DMS153 (cell line): ENCODE results near the gene PUSL1.

Experiments
- DNase-seq: peaks from one replicate; lab custom pipeline; 2025; lab: John Stamatoyannopoulos, UW

The PUSL1 gene

DNA sequence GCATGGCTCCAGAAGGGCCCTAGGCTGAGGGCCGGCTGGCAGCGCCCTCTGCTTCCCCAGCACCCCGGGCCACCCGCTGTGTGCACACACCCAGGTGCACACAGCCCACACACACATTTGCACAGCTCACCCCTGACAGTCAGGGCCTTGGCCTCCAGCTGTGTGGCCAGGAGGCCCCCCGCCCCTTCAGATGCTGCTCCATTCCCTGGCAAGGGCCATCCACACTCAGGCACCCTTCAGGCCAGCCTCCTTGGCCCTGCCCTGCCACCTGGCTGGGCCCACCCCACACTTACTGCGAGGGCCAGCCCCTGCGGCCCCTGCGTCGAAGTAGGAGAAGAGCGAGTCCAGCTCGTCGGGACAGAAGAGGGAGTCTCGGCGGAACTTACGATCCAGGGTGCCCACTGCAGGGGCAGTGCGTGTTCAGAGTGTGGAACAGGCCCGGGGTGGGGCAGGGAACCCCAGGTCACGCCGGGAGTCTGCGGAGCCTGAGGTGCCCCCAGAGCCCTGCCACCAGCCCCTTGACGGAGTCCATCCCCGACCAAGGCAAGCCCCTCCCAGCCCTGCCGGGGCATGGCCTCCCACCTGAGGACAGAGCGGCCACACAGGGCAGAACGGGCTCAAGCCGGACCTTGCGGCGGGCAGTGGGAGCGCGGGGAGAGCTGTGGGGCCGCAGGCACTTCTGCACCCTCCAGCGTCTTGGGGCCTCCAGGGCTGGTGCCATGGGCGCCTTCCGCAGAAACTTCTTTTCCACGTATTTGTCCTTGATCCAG, 13.1 kb upstream of the PUSL1 start:
- DNase-seq = no peak

DNA sequence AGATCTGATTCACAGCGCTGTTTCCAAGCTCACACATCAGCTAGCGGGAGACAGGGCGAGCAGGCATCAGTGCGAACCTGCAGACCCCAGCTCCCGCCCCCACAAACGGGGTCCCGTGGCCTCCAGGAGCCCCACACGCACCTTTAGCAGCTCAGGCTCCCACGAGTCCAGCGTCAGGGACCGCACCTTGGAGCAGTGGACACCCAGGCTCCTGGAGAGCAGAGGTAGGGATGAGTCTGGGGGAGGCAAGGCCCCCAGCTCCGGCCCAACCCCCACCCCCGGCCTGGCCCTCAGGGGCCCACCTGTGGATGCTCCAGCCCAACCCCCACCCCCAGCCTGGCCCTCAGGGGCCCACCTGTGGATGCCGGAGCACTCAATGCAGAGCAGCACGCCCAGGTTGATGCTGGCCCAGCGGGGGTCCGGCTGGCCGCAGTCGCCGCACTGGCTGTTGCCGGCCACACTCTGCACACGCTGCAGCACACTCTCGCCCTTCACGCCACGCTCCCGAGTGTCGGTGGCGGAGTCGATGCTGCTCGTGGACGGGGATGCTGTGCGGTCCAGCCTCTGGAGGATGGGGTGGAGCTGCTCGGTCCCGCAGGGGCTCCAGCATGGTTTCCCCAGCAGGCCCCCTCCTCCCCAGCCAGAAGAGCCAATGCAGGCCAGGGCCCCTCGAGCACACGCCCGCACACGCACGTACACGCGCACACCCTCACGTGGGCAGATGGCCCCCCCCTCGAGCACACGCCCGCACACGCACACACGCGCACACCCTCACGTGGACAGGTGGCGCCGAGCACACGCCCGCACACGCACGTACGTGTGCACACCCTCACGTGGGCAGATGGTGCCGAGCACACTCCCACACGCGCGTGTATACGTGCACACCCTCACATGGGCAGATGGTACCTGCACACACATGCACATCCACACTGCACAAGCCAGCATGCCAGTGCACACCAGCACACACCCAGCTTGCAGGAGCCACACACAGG, 12.0 kb upstream of the PUSL1 start:
- DNase-seq = no peak

DNA sequence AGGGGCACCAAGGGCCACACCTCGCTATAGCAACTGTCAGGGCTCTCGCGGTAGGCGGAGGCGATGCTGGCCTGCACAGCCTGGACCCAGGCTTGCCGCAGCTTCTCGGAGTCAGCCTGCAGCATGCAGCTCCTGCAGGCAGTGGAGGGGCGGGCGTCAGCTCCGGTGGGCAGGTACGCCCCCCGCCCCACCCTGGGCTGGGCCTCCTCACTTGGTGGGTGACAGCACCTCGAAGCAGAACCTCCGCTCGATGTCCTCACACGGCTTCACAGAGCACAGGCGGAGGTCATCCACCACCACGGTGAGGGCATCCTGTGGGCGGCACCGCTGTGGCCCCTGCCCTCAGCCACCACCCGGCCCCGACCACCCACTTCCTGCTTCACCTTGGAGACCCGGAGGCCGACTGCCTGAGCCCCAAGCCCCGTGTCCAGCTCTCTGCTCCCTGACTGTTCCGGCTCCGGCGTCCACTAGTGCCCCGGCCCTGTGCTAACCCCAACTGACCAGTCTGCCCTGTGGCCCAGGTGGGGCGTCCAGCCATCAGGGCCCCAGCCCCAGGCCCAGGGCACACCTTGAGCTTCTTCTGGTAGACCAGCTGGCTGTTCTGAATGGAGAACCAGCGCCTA, 10.5 kb upstream of the PUSL1 start:
- no peak for DNase-seq

DNA sequence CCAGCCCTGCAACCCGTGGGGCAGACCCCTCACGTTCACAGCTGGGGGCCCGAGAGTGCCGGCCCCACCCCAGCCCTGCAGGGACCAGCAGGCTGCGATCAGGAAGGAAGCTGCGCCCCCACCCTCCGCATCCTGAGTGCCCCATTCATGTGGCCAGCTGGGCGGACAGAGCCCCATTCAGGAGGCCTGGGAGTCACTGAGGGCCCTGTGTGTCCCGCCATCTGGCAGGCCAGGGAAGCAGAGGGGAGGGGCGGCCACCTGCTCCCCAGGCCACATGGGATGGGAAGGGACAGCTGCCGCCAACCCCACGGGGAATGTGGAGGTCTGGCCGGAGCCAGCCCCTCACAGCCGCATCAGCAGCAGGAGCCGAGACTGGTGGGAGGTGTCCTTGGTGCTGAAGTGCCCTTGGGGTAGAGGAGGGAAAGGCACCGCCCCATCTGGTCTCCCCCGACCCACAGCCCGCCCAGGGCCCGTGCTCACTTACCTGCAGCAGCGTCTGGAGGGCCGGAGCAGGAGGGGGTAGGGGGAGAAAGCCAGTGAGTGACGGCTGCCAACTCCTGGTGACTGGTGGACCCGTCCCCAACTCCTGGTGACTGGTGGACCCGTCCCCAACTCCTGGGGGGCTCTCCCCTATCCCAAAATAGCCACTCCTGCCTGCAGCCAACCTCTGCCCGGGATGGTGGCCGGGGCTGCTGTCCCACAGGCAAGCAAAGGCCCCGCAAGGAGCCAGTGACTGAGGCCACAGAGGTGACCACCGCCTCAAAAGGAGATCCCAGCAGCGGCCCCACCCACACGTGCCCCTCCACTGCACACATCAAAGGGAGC, 9.3 kb upstream of the PUSL1 start:
- no peak for DNase-seq

DNA sequence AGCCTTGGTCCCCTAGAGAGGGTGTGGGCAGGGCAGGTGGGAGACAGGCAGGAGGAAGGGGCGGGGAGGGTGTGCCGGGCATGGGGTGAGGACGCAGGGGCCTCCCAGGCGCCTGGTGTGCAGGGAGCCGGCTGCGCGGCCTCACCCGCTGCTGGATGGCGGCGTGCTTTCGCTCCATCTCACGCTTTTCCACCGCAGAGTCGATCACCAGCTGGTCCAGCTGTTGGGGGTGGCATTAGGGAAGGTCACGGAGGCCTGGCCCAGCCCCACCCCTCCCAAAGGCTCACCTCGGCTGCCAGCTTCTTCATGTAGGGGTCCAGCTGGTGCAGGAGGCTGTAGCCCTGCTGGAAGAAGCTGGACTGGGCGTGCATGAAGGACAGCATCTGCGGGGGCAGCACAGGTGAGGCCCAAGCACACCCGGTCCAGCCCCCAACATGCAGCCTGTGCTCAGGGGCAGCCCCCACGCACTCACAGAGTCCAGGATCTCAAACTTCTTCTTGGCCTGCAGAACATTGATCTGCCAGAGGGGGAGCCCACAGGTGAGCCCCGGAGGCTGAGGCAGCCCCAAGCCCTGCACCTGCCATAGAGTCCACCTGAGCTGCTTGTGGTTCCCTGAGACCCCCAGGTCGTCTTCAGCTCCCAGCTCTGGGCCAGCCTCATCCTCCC, 8.6 kb upstream of the PUSL1 start:
- no peak for DNase-seq

DNA sequence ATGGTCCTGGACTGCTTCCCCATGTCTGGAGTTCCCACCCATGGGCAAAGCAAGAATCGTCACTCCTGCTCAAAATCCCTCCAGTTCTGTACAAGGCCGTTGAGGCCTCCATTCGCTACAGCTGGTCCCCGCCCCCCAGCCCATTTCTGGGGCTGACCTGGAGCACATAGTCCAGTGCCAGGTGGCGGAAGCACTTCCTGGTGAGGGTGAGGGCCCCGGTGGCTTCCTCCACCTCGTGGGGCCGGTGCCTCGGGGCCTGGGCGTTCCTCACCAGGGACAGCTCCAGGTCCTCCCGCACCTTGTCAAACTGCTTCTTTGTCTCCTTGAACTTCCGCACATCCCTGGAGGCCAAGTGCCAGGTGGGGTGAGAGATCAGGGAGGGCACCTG, 8.1 kb upstream of the PUSL1 start:
- no peak for DNase-seq

DNA sequence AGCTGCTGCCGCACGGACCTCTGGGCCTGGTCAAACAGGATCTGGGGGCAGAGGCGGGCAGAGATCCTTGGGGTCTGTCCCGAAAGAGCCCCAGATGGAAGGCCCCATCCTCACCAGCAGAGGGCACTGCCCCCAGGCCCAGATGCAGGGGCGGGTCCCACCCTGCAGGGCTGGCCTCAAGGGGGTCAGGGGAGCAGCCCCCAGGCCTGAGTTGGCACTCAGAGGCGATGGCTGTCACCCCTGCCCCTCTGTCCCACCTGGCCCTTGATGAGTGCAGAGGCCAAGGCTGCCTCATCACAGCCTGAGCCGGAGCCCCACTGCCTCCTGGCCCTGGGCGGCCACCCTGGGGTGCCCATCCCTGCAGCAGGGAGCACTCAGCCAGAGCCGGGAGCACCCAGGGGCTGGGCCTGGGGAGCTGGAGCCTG, 6.4 kb upstream of the PUSL1 start:
- DNase-seq = no peak

DNA sequence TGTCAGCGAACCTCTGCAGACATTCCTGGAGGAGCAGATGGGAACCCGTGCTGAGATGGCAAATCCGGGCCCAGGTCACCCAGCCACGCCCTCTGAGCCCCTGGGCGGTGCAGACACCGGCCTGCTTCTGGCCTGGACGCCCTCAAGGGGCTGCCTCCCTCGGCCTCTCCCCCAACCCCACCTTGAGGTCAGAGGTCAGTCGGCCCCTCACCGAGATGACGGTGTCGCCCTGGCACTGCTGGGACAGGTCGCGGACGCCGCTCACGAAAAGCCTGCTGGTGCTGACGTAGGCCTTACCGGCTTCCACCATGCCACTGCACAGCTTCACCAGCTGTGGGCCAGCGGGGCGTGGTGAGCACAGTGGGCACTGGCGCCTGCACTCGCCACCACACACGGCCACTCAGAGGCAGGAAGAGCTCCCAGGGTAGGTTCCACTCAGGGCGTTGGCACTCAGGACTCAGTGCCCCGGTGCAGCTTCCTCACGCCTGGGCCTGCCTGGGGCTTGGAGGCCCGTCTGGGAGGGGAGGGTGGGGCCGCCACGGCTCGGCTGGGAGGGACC, 5.4 kb upstream of the PUSL1 start:
- DNase-seq = no peak

DNA sequence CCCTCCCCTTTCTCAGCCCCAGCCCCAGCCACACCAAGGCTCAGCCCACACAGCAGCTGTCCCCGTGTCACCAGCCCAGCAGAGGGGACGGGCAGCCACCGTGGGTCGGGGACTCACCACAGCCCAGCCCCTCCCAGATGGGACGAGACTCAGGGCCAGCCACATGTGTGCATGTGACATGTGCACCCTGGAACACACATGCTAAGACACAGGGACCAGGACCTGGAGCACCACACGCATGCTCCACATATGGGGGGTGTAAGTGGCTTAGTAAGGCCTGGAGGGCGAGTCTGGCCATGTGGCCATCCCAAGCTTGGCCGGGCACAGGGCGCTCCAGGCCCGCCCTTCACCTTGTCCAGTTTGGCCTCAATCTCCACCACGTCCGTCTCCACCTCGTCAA, 4.7 kb upstream of the PUSL1 start:
- no peak for DNase-seq

DNA sequence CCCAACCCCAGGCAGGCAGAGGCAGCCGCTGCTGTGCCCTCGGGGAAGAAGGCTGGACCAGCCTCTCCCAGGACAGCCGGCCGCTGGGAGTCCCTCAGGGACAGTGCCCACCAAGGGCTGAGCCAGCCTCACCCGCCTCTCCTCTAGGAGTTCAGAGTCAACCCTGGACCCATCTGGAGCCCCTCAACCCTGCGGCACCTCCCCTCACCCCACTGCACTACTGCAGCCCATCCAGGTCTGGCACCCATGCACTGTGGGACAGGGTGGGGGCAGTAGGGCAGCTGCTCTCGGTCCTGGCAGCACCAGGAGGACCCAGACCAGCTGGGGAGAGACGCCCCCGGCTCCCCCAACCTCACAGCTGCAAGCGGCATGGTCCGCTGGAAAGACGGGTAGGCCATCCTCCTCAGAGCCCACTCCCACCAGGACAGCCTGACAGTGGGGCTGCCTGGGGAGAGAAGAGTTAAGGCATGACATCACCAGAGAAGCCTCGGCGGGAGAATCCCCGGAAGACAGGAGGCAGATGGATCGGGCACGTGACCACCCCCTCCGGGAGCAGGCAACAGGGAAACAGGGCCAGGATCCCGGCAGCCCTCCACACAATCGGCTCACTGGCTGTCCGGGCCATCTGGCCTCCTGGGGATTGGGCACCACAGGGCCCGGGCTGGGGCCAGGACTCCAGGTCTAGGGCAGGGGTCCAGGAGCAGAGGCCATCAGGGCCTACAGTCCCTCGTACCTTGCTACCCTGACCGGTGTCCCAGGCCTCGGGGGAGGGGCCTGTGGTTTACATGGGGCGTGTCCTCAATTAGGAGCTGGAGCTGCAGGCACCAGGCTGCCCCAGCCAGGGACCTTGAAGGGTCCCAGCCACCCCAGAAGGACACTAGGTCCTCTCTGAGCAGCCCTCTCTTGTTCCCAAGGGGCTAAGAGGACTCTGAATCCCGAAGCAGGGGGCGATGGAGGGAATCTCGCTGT, 3.8 kb upstream of the PUSL1 start:
- DNase-seq = peak; percentile 92

DNA sequence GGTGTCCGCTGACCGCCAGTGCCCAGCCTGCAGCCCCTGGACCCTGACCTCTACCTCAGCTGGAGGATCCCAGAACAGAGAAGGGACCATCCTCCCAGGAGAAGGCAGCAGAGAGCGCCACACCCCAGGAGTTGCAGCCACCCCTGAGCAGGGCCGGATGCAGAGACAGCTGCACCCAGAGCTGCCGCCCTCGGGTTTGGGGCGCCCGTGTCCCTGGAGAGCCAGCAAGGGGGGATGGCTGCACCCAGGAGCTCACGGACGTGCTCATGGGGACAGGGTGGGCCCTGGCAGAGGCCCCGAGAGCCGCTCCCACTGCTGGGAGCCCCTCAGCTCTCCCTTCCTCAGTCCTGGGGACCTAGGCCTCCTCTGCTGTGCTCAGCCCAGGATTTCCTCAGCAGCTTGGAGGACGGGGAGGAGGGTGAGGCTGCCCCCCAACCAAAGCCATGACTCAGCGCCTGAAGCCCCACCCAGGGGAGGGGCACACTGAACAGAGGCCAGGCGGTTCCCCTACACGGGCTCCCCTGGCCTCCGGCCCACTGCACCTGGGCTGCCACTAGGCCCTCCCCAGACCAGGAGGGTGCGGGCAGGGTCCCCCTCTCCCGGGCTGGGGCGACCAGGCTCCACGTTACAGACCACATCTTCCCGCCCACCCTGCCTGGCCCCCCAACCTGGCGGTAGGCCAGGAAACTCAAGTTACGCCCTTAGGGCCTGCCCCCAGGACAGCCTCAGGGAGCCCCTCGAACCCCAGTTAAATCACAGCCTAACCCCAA, 2.9 kb upstream of the PUSL1 start:
- DNase-seq = peak; percentile 70

DNA sequence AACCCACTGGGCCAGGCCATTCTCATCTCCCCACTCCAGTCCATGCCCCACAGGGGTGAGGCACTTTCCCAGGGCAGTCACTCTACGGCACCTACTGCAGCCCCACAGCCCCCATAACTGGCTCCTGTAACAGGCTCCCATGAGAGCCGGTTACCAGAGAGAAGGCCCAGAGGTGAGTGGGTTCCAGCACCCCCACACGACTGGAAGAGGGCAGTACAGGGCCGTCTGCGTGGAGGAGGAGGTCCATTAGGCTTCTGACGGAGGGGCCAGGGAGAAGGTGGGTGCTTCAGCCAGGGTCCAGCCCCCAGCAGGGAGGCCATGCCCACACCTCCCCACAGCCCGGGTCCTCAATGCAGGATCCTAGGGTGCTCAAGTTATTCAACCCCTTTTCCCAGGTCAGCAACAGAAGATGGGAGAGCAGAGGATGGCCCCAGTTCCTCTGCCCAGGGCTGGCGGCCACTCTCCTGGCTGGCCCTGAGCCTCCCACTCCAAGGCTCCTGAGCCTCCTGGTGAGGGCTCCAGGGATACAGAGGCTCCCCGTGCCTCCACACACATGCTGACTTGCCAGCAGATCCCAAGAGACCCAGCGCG, 2.2 kb upstream of the PUSL1 start:
- no peak for DNase-seq

DNA sequence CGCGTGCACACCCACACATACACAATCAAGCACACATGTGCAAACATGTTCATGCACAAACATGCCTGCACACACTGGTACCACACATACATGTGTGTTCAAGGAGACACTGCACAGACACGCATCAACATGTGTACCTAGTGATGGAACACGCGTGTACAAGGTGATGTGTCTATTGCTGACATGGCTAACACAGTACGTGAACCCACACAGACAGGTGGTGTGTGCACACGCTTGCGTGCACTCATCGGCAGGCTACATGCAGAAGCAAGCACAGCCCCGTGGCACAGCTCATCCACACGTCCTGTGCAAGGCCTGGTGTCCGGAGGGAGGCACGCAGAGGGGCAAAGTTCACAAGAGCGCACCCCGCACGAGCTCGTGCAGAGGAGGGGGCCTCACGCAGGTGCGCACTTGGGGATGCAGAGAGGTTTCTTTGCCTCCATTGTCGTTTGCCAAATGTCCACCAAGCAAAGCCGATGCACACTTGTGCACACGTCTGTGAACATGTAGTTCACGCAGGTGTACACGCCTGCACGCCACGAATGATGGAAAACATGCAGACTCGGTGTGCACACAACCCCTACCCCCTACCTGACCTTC, 1.6 kb upstream of the PUSL1 start:
- no peak for DNase-seq

DNA sequence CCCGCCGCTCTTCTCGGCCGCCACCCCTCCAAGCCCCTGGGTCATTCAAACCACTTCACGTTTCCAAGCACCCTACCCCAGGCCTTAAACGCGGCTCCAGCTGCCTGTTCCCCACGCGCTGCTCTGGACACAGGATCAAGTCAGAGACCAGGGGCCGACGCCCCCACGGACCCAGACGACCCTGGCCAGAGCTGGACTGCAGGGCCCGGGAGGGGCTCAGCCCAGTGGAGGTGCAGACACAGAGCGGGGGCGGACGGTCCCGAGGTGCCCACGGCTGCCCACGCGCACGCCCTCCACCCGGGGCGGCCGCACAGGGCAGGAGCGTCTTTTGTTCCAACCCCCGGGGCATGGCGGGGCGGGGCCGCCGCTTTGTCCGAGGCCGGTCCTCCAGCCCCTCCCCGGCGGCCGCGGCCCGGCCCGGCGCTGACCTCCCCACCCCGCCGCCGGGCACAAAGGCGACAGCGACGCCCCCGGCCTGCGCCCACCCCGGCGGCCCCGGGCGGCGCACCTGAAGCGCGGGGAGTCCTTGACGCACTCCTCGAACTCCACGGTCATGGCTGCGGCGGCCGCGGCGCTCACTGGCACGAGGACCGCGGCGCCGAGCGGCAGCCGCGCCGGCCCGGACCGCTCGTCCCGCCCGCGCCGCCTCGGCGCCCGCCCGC, 1.0 kb upstream of the PUSL1 start:
- no peak for DNase-seq

DNA sequence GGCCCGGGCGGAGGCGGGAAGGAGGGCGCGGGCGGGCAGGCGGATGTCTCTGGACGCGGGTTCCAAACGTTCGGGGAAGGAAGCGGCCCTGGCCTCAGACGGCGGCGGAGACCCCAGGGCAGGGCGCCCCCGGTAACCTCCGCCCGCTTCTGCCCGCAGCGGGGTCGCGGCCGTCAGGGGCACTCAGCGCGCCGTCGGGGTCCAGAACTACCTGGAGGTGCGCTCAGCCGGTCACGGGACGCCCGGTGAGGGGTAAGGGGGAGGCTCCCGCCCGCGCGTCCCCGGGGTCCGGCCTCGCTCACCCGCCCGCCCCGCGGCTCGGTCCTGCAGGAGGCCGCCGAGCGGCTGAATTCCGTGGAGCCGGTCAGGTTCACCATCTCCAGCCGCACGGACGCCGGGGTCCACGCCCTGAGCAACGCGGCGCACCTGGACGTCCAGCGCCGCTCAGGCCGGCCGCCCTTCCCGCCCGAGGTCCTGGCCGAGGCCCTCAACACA, 406 bp downstream of the PUSL1 start:
- no peak for DNase-seq

DNA sequence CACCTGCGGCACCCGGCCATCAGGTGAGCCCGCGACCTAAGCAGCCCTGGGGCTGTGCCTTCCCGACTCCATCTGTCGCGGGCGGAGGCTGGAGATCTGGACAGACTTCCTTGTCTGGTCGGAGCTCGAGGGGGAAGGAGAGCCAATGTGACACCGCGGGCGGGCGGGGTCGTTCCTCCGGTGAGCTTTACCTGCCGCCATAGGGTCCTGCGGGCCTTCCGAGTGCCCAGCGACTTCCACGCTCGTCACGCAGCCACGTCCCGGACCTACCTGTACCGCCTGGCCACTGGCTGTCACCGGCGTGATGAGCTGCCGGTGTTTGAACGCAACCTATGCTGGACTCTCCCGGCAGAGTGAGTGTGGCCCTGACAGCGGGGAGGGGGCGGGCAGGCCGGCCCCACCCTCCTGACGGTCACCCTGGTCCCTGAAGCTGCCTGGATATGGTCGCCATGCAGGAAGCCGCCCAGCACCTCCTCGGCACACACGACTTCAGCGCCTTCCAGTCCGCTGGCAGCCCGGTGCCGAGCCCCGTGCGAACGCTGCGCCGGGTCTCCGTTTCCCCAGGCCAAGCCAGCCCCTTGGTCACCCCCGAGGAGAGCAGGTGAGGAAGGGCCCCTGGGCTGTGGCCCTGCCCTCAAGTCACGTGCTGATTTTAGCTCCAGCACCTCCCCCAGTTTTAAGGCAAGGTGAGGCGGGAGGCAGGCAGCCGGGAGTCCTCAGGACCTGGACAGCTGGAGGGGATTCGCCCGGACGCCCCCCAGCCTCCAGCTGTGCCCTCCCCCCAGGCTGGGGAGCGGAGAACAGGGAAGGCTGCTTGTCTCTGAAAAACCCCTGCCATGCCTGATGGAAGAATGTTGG, 1.1 kb downstream of the PUSL1 start:
- peak; percentile 37 for DNase-seq

DNA sequence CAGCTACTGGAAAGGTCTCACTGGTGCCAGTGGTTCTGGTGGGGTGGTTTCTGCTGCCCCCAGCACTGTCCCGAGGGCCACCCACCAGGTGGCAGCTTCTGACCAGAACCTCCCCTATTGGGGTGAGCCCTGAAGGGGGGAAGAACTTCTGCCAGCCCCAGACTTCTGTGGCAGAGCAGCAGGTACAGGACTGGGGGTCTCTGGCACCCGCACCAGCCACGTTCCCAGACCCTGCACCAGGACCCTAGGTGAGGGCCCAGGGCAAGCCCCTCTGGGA, 1.6 kb downstream of the PUSL1 start:
- DNase-seq = no peak
